ENCODE data around the gene HIVEP3. TPM values are rescaled to one million over a fixed set of nuclear protein-coding genes. Genes with fewer than 3 reads are reported as not detected.

Gene HIVEP3
- polyA plus RNA-seq (2013): 7.4 TPM

DNA sequence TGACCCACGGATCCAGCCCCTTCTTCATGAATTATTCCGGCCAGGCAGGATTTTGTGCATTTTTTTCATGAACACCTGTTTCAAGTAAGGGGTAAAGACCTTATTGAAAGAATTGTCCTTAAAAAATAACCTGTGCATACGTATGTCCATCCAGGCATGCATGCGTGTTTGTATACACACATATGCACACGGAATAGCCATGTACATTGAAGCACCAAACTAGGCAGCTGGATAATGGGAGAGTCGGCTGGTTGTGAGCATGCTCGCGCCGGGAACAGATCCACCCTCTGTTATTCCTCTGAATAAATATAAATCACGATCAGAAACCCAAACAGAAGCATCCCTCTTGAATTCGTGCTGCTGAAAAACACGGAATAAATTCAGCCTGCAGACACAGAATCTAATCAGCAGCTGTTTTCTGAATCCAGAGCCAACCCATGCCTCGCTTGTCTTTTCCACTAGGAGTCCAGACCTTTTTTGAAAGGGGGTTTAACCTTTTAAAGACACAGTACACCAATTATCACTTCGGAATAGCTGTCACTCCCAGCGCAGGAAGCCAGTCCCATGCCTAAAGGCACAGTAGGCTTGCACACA is at the start of gene HIVEP3:
TSS of gene HIVEP3 (minus strand) at position 473 of the 594 bp plus-strand sequence.
- peak within 1 kb of the TSS; percentile 55 to 79 for H3K27ac ChIP-seq (ENCODE audit: insufficient read depth in 1 of 2, low read depth in 1 of 2, low read length in 2 of 2, poor library complexity in 1 of 2, severe bottlenecking in 2 of 2)
- H3K27me3 ChIP-seq (replicated peaks in 2 of 5; ENCODE audit: control insufficient read depth in 4 of 5, insufficient read depth in 5 of 5, low read length in 4 of 5): no peaks in the 10 kb centered on the region
- ChIA-PET CTCF (interaction anchor here (1.3 to 4.6 kb wide), 4 partner anchors 16 to 108 kb away, joined by 3 to 22 read pairs (median 5); no protein-coding TSS in a partner anchor), POLR2A (interaction anchor here (0.5 to 1.0 kb wide), 3 partner anchors 12 to 200 kb away, joined by 3 to 5 read pairs (median 3); no protein-coding TSS in a partner anchor)
- peaks cover 20 to 60% (median 44%) of the 10 kb centered on the region in 4 experiments for H3K4me1 ChIP-seq (ENCODE audit: control extremely low read depth in 1 of 4, control insufficient read depth in 4 of 4, insufficient read depth in 4 of 4, low read length in 3 of 4)
- H3K36me3 ChIP-seq (ENCODE audit: control insufficient read depth in 4 of 4, insufficient read depth in 4 of 4, low read length in 3 of 4): no peaks in the 10 kb centered on the region
- peak within 1 kb of the TSS; percentile 61 to 92 (median 73) for H3K4me3 ChIP-seq (ENCODE audit: control insufficient read depth in 1 of 7, extremely low read depth in 1 of 7, insufficient read depth in 4 of 7, low read depth in 2 of 7, low read length in 6 of 7)
- peak; percentile 25 to 72 (median 42) for DNase-seq
- 30% methylated on average over 7 of the region's 15 CpGs for WGBS (ENCODE audit: insufficient coverage)
- H3K9me3 ChIP-seq (ENCODE audit: control extremely low read depth in 1 of 5, control insufficient read depth in 4 of 5, insufficient read depth in 2 of 5, low read depth in 1 of 5, low read length in 4 of 5): peaks cover 0 to 7% (median 0%) of the 10 kb centered on the region in 5 experiments

GRCh38 chr1:41964400-41964799 is 45.7 kb upstream of the HIVEP3 start:
- Histone ChIP-seq H3K27ac (ENCODE audit: insufficient read depth in 1 of 2, low read depth in 1 of 2, low read length in 2 of 2, poor library complexity in 1 of 2, severe bottlenecking in 2 of 2) (no peak overlapping the region), H3K4me1 (ENCODE audit: control extremely low read depth in 1 of 4, control insufficient read depth in 4 of 4, insufficient read depth in 4 of 4, low read length in 3 of 4) (no peaks in the 10 kb centered on the region), H3K9me3 (ENCODE audit: control extremely low read depth in 1 of 5, control insufficient read depth in 4 of 5, insufficient read depth in 2 of 5, low read depth in 1 of 5, low read length in 4 of 5) (peaks cover 0 to 20% (median 0%) of the 10 kb centered on the region in 5 experiments), H3K27me3 (replicated peaks in 2 of 5; ENCODE audit: control insufficient read depth in 4 of 5, insufficient read depth in 5 of 5, low read length in 4 of 5) (no peaks in the 10 kb centered on the region), H3K4me3 (ENCODE audit: control insufficient read depth in 1 of 7, extremely low read depth in 1 of 7, insufficient read depth in 4 of 7, low read depth in 2 of 7, low read length in 6 of 7) (no peak overlapping the region), H3K36me3 (ENCODE audit: control insufficient read depth in 4 of 4, insufficient read depth in 4 of 4, low read length in 3 of 4) (no peaks in the 10 kb centered on the region)
- CTCF ChIA-PET: interaction anchor here (0.6 kb wide), 1 partner anchor 1273 kb away, joined by 3 read pairs; the partner anchor contains the start of gene NFYC
- 93% methylated on average over 3 of the region's 3 CpGs for WGBS (ENCODE audit: insufficient coverage)
- POLR2A ChIA-PET: interaction anchor here (0.6 kb wide), 1 partner anchor 320 kb away, joined by 3 read pairs; no protein-coding TSS in a partner anchor
- no peak for DNase-seq

- Histone ChIP-seq H3K4me1 (ENCODE audit: control extremely low read depth in 1 of 4, control insufficient read depth in 4 of 4, insufficient read depth in 4 of 4, low read length in 3 of 4) (no peaks in the 10 kb centered on the region), H3K27me3 (replicated peaks in 2 of 5; ENCODE audit: control insufficient read depth in 4 of 5, insufficient read depth in 5 of 5, low read length in 4 of 5) (no peaks in the 10 kb centered on the region), H3K27ac (ENCODE audit: insufficient read depth in 1 of 2, low read depth in 1 of 2, low read length in 2 of 2, poor library complexity in 1 of 2, severe bottlenecking in 2 of 2) (no peak overlapping the region), H3K36me3 (ENCODE audit: control insufficient read depth in 4 of 4, insufficient read depth in 4 of 4, low read length in 3 of 4) (no peaks in the 10 kb centered on the region), H3K9me3 (ENCODE audit: control extremely low read depth in 1 of 5, control insufficient read depth in 4 of 5, insufficient read depth in 2 of 5, low read depth in 1 of 5, low read length in 4 of 5) (peaks cover 0 to 12% (median 0%) of the 10 kb centered on the region in 5 experiments), H3K4me3 (ENCODE audit: control insufficient read depth in 1 of 7, extremely low read depth in 1 of 7, insufficient read depth in 4 of 7, low read depth in 2 of 7, low read length in 6 of 7) (no peak overlapping the region)
- ChIA-PET CTCF (interaction anchor here (0.6 kb wide), 2 partner anchors 32 to 1272 kb away, joined by 3 read pairs; partner anchors contain the start of gene NFYC), POLR2A (interaction anchor here (0.6 kb wide), 1 partner anchor 319 kb away, joined by 3 read pairs; no protein-coding TSS in a partner anchor)
- no peak for DNase-seq
- 100% methylated on average over 4 of the region's 6 CpGs for WGBS (ENCODE audit: insufficient coverage)
Observed at GRCh38 chr1:41963636-41964035, 44.9 kb upstream of the HIVEP3 start.

DNA sequence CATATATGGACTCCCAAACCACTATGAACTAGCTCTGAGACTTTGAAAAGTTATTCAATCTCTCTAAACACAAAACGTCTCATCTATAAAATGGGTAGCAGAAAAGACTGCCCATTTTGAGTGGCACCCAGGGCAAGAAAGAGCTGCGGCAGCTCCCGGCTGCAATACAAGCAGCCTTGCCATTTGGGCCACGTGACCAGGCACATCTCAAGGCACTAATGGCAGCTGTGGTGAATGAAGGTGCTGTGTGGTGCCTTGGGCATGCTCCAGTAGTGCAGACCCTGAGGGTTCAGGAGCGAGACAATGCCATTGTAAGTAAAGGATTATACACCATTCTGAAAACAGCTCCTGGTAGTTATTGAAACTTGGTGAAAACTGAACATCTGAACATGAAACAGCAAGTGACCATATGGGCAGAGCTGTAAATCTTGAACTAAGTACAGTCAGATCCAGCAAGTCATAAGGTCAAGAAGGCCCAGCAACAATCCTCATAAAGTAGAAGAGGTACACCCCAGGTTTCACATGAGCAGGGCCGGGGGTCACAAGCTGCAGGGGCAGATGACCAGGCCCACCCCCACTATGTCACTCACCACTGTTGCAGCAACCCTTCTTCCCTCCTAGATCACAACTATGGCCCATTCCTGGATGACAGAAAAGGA is 39.4 kb upstream of the HIVEP3 start:
- no peaks in the 10 kb centered on the region for H3K36me3 ChIP-seq (ENCODE audit: control insufficient read depth in 4 of 4, insufficient read depth in 4 of 4, low read length in 3 of 4)
- no peak overlapping the region for H3K27ac ChIP-seq (ENCODE audit: insufficient read depth in 1 of 2, low read depth in 1 of 2, low read length in 2 of 2, poor library complexity in 1 of 2, severe bottlenecking in 2 of 2)
- H3K4me3 ChIP-seq (ENCODE audit: control insufficient read depth in 1 of 7, extremely low read depth in 1 of 7, insufficient read depth in 4 of 7, low read depth in 2 of 7, low read length in 6 of 7): no peak overlapping the region
- H3K4me1 ChIP-seq (ENCODE audit: control extremely low read depth in 1 of 4, control insufficient read depth in 4 of 4, insufficient read depth in 4 of 4, low read length in 3 of 4): peaks cover 0 to 14% (median 9%) of the 10 kb centered on the region in 4 experiments
- 86% methylated on average over 1 of the region's 6 CpGs for WGBS (ENCODE audit: insufficient coverage)
- no peaks in the 10 kb centered on the region for H3K27me3 ChIP-seq (replicated peaks in 2 of 5; ENCODE audit: control insufficient read depth in 4 of 5, insufficient read depth in 5 of 5, low read length in 4 of 5)
- ChIA-PET POLR2A (no interaction called here), CTCF (no interaction called here)
- H3K9me3 ChIP-seq (ENCODE audit: control extremely low read depth in 1 of 5, control insufficient read depth in 4 of 5, insufficient read depth in 2 of 5, low read depth in 1 of 5, low read length in 4 of 5): peaks cover 0 to 2% (median 0%) of the 10 kb centered on the region in 5 experiments
- DNase-seq: no peak

DNA sequence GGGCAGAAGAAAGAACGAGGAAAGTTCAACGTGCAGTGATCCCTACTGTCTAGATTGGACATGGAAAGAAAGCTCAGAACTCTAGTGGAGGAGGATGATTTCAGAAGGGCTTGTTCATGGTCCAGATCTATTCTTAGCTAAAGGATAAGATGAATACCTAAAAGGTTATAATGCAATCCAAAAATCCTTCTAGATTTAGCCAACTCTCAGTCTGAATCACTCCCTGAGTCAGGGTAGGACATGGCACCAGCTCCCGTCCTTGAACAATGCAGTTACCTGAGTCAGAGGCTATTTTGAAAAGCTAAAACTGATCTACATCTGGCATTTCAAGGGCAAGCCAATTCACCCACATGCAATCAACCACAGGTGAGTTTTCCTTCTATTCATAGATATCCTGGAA is 38.8 kb upstream of the HIVEP3 start:
- H3K36me3 ChIP-seq (ENCODE audit: control insufficient read depth in 4 of 4, insufficient read depth in 4 of 4, low read length in 3 of 4): no peaks in the 10 kb centered on the region
- POLR2A ChIA-PET: no interaction called here
- no peak for DNase-seq
- H3K9me3 ChIP-seq (ENCODE audit: control extremely low read depth in 1 of 5, control insufficient read depth in 4 of 5, insufficient read depth in 2 of 5, low read depth in 1 of 5, low read length in 4 of 5): peaks cover 0 to 2% (median 0%) of the 10 kb centered on the region in 5 experiments
- WGBS (ENCODE audit: insufficient coverage): 100% methylated on average over 2 of the region's 3 CpGs
- peaks cover 0 to 14% (median 9%) of the 10 kb centered on the region in 4 experiments for H3K4me1 ChIP-seq (ENCODE audit: control extremely low read depth in 1 of 4, control insufficient read depth in 4 of 4, insufficient read depth in 4 of 4, low read length in 3 of 4)
- CTCF ChIA-PET: interaction anchor here (0.9 kb wide), 1 partner anchor 74 kb away, joined by 3 read pairs; no protein-coding TSS in a partner anchor
- H3K27me3 ChIP-seq (replicated peaks in 2 of 5; ENCODE audit: control insufficient read depth in 4 of 5, insufficient read depth in 5 of 5, low read length in 4 of 5): no peaks in the 10 kb centered on the region
- no peak overlapping the region for H3K27ac ChIP-seq (ENCODE audit: insufficient read depth in 1 of 2, low read depth in 1 of 2, low read length in 2 of 2, poor library complexity in 1 of 2, severe bottlenecking in 2 of 2)
- H3K4me3 ChIP-seq (ENCODE audit: control insufficient read depth in 1 of 7, extremely low read depth in 1 of 7, insufficient read depth in 4 of 7, low read depth in 2 of 7, low read length in 6 of 7): no peak overlapping the region

DNA sequence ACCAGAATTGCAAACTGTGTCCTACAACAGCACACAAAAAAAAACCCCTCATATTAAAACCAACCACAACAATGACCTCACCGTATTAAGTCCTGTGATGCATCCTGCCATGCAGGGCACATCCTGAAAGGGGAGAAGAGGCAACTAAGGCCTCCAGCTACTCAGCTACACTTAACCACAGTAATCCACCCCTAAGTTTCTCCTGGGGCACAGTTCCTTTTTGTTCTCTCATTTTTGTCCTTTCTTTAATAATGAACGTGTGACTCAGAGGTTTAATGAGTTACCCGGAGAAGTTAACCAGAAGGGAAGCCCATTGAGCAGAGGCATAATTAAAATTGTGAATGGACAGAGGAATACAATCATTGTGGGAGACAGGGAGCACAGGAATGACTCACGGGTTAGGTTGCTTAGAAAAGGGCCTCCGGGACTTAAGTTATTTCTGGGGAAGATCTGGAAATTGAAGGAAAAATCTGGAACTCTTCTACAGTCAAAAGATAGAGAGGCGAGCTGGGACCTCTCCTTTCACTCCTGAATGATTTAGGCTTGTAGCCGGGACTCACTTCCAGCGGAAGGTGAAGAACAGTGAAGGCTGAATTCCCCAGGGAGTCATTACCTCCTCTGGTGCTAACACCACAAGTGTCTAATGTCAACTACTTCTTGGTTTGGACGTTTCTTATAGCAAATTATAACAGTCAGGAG is 36.9 kb upstream of the HIVEP3 start:
- DNase-seq: peak; percentile 21 to 89 (median 82)
- Histone ChIP-seq H3K9me3 (ENCODE audit: control extremely low read depth in 1 of 5, control insufficient read depth in 4 of 5, insufficient read depth in 2 of 5, low read depth in 1 of 5, low read length in 4 of 5) (no peaks in the 10 kb centered on the region), H3K36me3 (ENCODE audit: control insufficient read depth in 4 of 4, insufficient read depth in 4 of 4, low read length in 3 of 4) (no peaks in the 10 kb centered on the region), H3K4me3 (ENCODE audit: control insufficient read depth in 1 of 7, extremely low read depth in 1 of 7, insufficient read depth in 4 of 7, low read depth in 2 of 7, low read length in 6 of 7) (no peak overlapping the region), H3K4me1 (ENCODE audit: control extremely low read depth in 1 of 4, control insufficient read depth in 4 of 4, insufficient read depth in 4 of 4, low read length in 3 of 4) (peaks cover 0 to 14% (median 9%) of the 10 kb centered on the region in 4 experiments), H3K27ac (ENCODE audit: insufficient read depth in 1 of 2, low read depth in 1 of 2, low read length in 2 of 2, poor library complexity in 1 of 2, severe bottlenecking in 2 of 2) (no peak overlapping the region), H3K27me3 (replicated peaks in 2 of 5; ENCODE audit: control insufficient read depth in 4 of 5, insufficient read depth in 5 of 5, low read length in 4 of 5) (no peaks in the 10 kb centered on the region)
- 58% methylated on average over 9 of the region's 9 CpGs for WGBS (ENCODE audit: insufficient coverage)
- POLR2A ChIA-PET: no interaction called here
- CTCF ChIA-PET: no interaction called here

All from common myeloid progenitor, CD34-positive (primary cell).